Ishikawa (cell line): ENCODE data around the gene CEMIP2.
A peak's percentile ranks its signal among the peaks of the same experiment; 100 is the strongest.

ENCODE experiments used
- CEBPB ChIP-seq: IDR thresholded peaks from 2 replicates; pipeline ENCODE4 v1.6.1; 2012
- CREB1 ChIP-seq: IDR thresholded peaks from 2 replicates; pipeline ENCODE4 v1.6.1; 2012; ENCODE audit warnings: low read depth
- EGR1 ChIP-seq: IDR thresholded peaks from 2 replicates; pipeline ENCODE4 v1.6.1; 2012
- EP300 ChIP-seq: IDR thresholded peaks from 2 replicates; pipeline ENCODE4 v1.6.1; 2012; ENCODE audit warnings: borderline replicate concordance
- MAX ChIP-seq: IDR thresholded peaks from 2 replicates; pipeline ENCODE4 v1.6.1; 2012
- NFIC ChIP-seq: IDR thresholded peaks from 2 replicates; pipeline ENCODE4 v1.6.1; 2012
- RAD21 ChIP-seq: IDR thresholded peaks from 2 replicates; pipeline ENCODE4 v1.6.1; 2012; ENCODE audit warnings: low read depth
- REST ChIP-seq: IDR thresholded peaks from 2 replicates; pipeline ENCODE4 v1.6.1; 2012; ENCODE audit warnings: low read depth, mild to moderate bottlenecking
- TAF1 ChIP-seq: IDR thresholded peaks from 2 replicates; pipeline ENCODE4 v1.6.1; 2012; ENCODE audit warnings: low read depth, mild to moderate bottlenecking
- TCF12 ChIP-seq: IDR thresholded peaks from 2 replicates; pipeline ENCODE4 v1.6.1; 2012; ENCODE audit warnings: low read depth
- USF1 ChIP-seq: IDR thresholded peaks from 2 replicates; pipeline ENCODE4 v1.6.1; 2012
- YY1 ChIP-seq: IDR thresholded peaks from 2 replicates; pipeline ENCODE4 v1.6.1; 2012; ENCODE audit warnings: low read depth

- TF ChIP-seq MAX: no peak
- TF ChIP-seq RAD21: 0 out of 2 replicates have a peak, but pooled peaks have one; percentile 12
- no peak for TF ChIP-seq EP300
- no peak for TF ChIP-seq REST
- no peak for TF ChIP-seq NFIC
- TF ChIP-seq TAF1: no peak
- no peak for TF ChIP-seq TCF12
- TF ChIP-seq YY1: no peak
- TF ChIP-seq USF1: no peak
- TF ChIP-seq EGR1: no peak
- no peak for TF ChIP-seq CEBPB
- TF ChIP-seq CREB1: no peak
These were observed 52.0 kb downstream of the CEMIP2 start for GRCh38 chr9:71716138-71716909.
